Suprapubic skin (tissue), 4 donors: ENCODE measurements around the gene FBRSL1.

Experiments used
- EP300 ChIP-seq: sonication (generic); formaldehyde crosslinking; IDR thresholded peaks from one replicate; pipeline ENCODE4 v1.6.1; 2017; ENCODE audit warnings: antibody characterized with exemption
- POLR2A ChIP-seq, 2 donors: fragments of 450-650 bp; IDR thresholded peaks; one replicate each; pipeline ENCODE4 v1.6.1; 2017; ENCODE audit warnings: antibody characterized with exemption in 2 of 2, mild to moderate bottlenecking in 2 of 2, moderate library complexity in 2 of 2
- POLR2AphosphoS5 ChIP-seq, 3 donors: sonication (generic); formaldehyde crosslinking; IDR thresholded peaks; one replicate each; pipeline ENCODE4 v1.6.1; 2017; ENCODE audit warnings: antibody characterized with exemption in 3 of 3
- TF ChIP-seq, protein P1 (sequence below), 2 donors: fragments of 200-600 bp in 1 of 2; fragments of 450-650 bp in 1 of 2; sonication (generic) in 1 of 2; IDR thresholded peaks; one replicate each; pipeline ENCODE4 v1.5.1; 2016 to 2019; ENCODE audit warnings: antibody characterized with exemption in 2 of 2, mild to moderate bottlenecking in 1 of 2, moderate library complexity in 1 of 2

DNA sequence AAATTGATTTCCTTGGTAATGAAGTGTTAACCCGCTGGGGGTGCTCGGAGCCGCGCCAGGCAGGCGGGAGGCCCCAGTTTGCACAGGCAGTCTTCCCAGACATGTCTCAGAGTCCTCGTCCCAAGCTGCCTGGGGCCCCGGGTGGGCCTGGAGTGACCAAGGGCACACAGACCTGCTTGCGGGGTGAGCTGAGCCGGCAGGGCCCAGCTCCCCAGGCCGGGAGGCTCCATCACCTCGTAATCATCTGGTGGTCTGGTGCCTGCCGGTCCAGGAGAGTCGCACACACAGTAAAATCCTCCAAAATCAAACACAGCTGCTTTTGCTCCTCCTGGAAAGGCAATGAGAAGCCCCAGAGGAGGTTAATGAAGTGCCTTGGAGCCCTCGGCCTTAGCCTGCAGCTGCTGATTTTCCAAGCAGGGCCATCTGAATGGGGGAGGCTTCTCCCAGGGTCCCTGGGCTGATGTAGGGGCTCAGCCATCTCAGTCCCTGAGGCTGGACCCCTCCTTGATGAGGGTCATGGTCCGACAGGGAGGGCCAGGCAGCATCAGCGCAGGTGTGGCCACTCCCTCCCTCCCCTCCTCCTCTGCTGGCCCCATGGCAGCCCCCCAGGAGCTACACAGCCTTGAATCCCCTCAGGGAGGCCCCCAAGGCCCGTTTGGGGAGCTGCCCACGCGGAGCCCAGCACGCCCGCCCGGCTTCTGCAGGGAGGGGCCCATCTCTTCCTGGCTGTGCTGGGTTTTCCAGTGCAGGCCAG lies 39.4 kb upstream of the FBRSL1 start:
- TF ChIP-seq POLR2AphosphoS5 (IDR thresholded peaks at IDR 0.05) (no peak), POLR2A (IDR thresholded peaks at IDR 0.05) (no peak), EP300 (no peak)
- TF ChIP-seq, protein P1, sequence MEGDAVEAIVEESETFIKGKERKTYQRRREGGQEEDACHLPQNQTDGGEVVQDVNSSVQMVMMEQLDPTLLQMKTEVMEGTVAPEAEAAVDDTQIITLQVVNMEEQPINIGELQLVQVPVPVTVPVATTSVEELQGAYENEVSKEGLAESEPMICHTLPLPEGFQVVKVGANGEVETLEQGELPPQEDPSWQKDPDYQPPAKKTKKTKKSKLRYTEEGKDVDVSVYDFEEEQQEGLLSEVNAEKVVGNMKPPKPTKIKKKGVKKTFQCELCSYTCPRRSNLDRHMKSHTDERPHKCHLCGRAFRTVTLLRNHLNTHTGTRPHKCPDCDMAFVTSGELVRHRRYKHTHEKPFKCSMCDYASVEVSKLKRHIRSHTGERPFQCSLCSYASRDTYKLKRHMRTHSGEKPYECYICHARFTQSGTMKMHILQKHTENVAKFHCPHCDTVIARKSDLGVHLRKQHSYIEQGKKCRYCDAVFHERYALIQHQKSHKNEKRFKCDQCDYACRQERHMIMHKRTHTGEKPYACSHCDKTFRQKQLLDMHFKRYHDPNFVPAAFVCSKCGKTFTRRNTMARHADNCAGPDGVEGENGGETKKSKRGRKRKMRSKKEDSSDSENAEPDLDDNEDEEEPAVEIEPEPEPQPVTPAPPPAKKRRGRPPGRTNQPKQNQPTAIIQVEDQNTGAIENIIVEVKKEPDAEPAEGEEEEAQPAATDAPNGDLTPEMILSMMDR (IDR thresholded peaks at IDR 0.05), result no peak
